SK-N-DZ (cell line): ENCODE data around the gene NRM.

ENCODE experiments used
- DNase-seq: peaks from one replicate; pipeline ENCODE4 v3.0.0-alpha.2; 2015; ENCODE audit warnings: low spot score

NRM gene

DNA sequence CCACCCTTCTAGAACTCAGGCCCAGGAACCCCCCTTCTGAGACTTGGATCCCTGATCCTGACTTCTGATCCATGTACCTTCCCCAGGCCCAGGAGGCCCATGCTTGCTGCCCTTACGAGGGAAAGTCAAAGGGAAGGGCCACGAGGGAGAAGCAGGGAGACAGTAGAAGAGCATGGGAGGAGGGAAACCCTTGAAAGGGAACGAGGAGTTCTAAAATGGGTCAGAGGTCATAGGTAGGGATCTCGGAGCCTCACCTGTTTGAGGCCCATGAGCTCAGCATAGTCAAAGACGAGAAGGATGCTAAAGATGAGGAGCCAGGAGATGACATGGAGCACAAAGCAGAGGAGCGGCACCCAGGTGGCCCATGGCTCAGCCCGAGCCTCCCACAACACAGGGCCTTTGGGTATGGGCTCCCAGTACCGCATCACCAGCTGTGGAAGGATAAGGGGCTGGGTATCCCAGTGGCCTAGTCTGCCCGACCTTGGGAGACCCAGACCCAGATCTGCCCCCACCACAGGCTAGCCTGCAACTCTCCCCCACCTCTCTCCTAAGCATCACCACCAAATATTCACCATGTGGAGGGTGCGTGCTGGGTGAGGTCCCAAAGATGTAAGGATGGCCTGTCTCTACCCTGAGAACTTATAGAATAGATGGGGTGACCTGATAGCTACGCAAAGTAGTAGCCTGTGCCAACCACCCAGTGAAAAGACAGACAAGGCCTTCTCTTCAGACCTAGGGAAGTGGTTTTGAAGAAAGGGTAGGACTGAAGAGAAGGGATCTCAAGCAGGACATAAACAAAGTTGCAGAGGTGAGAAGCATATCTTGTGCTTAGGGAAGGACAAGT, 1.5 kb downstream of the NRM start:
- DNase-seq: no peak

DNA sequence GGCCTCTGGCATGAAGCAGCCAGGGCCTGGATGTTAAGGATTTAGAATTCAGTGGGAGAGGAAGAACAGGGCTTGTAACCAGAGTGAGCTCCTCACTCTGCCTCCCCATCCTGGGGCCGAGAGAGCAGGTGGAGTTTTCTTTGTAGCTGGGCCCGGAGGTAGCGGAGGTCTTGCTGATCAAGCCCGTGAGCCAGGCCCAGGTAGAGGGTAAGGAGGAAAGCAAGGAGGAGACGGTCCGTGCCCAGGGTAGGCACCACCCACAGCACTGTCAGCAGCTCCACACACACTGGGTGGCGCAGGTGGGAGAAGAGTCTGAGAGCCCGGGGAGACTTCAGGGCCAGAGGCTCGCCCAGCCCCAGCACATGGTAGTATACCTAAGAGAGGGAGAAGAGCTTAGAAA, 2.2 kb downstream of the NRM start:
- DNase-seq: no peak

DNA sequence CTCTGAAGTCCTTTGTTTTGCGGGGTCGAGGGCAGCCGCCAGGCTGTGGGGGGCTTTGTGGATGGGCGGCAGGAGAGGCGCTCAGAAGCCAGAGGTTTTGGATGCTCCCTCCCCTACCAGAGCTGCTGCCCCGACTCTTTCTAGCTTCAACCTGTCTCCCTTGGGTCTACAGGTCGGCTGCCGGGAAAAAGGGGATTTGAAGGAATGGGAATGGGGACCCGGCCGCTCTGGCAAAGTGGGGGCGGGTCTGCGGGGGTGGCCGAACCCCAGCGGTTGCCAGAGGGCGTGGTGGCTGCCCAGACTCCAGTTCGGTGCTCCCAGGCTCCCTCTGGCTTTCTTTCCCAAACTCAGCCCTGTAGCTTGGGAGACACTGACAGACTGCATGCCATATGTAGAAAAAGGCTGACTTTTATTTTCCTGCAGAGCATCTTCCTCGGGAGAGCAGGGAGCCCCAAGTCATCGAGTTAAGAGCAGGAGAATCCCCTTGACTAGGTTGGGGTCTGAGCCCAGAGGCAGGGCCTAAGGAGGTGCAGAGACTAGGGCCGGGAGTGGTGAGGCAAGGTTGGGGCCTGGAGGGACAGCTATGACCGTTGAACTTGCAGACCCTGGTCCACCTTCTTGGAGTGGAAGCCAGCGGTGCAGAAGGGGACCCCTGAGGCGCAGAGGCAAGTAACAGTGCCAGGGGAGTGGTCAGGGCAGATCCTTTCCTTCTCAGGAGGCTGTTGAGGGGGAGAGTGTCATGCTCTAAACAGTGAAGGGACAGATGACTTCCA, 2.9 kb downstream of the NRM start:
- DNase-seq: no peak

DNA sequence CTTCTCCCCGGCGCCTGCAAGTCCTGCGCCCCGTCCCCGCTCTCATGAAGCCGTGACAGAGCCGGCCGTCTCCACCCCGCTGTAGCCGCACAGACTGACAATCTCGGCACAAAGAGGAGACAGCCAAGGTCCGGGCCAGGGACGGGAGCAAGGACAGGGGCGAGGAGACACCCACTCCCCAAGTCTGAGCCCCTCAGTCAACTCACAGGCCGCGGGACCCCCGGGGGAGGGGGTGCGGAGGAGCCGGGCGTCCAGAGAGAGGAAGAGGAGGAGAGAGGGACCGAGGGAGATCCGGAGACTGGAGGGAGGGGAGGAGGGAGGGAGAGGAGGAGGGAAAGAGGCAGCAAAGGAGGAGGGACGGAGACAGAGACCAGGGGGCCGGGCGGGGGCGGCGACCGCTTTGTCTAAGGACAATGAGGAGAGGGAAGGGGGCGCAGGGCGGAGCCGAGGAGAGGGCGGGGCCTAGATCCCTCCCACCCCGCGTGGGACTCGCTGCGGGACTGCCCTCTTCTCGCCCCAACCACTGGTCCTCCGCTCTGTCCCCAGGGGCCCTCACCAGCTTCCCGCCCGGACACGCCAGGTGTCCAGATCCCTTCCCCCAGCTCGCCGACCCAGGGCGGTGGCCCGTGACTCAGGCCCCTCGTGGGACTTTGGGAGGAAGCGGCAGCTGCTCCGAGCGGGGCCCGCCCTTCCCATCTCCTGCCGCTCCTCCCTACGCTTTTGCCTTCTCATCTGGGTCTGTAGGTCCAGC, 3.7 kb downstream of the NRM start:
- DNase-seq: peak; percentile 95

DNA sequence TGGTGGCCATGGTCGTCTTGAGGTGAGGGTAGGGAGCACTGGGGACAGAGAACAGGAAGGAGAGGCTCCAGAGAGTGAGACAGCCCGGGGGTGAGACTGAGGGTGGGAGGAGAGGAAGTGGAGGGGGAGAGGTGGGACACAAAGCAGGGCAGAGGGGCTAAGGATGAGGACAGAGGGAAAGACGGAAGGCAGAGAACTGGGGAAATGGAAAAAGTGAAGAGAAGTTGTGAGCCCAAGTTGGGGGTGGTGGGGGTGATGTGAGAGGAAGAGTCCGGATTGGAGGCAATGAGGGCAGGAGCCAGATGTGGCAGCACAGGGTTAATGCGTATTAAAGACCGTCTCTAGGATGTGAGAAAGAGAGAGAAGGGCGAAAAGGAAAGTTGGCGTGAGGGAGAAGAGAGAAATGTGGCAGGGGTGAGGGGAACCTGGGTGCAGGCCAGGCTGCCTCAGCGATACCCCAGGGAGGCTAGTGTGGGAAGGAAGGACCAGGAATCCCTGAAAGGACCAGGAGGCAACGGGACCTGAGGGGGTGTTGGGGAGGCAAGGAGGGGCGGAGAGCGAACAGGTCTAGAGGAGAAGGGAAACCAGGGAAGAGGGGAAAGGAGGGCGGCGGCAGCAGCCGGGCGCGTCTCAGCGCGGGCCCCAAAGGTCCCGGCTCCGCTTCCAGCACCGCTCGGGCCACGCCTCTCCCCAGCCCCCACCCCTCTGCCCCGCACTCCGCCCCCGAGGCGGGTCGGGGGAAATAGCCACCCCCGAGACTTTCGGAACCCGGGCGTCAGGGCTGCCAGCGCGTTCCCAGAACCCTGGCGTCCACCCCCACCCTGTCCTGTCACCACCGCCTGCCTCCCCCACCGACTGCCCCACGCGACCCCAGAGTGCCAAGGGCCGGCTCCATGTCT, 4.5 kb downstream of the NRM start, which contains the start of gene PPP1R18:
Gene PPP1R18 (minus strand): TSS at position 637 of the 899 bp plus-strand sequence. CDS start 627 bp downstream, at position 10.
- no peak for DNase-seq

DNA sequence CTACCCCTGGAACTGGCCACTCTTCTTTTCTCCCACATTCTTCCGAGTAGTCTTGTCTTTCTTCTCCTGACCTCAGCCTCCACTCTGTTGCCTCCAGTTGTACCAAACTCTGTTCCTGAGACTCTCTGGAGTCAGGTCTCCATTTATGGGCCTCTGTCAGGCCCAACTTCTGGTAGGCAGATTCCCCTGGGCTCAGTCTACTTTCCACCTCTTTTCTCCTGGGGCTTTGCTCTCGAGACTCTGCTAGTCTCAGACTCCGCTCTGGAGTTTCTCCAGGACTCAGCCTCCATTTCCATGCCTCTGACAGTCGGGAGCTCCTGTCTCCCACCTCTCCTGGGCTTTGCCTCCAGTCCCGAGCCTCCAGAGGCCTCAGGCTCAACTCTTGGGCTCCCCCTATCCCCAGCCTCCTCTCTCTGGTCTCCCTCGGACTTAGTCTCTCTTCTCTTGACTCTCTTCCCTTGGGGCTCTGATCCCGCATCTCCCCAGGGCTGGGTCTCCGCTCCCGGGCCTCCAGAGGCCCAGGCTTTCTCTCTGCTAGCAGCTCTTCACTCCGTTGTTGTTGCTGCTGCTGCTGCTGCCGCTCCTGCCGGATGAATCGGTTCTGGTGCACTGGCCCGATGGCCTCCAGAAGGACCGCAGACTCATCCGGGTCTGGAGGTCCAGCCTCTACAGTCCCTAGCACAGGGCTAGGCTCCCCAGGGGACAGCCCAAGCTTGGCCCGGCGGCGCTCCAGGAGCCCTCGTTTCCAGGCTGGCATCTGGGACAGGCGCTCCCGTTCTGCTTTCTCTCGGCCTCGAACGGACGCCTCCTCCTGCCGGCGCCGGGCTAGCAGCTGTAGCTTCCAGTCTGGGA, 5.4 kb downstream of the NRM start:
- DNase-seq: no peak

DNA sequence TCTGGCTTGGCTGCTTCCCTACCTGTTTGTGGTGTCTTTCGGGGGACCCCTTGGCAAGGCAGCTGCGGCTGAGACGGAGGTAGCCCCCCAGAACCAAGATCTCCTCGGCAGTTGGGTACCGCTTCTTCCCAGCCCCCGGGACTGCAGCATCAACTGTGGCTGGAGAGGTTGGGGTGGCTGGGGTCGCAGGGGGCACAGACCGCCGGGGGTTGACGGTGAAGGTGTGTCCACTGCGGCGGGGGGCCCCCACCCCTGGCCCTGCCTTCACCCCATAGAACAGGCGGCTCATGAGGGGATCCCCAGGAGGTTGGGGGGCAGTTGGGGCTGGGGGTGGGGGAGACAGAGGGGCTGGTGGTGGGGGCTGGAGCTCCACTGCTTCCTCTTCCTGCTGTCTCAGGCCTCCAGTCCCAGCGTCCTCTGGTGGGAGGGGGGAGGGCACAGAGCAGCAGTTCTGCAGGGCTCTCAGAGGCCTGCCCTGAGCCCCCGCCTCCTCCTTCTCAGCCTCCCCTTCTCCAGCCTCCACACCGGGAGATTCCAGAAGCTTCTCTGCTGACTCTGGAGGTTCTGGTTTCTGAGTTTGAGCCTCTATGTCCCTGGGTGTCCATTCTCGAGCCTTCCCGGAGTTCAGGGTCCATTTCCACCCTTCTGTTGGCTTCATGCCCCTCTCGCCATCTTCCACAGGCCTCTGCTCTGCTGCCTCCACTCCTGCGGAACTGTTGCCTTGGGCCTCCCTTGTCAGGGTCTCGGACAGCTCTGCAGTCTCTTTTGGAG, 6.2 kb downstream of the NRM start:
- DNase-seq: no peak

DNA sequence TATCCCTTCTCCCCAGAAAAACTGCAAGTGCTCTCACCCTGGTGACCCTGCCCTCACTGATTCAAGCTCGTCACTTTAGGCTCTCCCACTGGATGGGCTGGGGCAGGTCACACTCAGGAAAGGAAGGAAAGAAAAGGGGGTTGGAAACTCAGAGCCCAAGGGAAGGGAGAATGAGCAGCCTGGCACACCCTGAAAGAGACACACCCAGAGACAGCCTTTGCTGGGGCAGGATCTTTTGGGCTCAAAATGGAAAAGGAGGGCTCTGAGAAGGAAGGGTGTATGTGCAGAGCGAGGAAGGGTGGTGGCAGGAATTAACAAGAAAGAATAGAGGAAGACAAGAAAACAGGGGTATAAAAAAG, 6.8 kb downstream of the NRM start:
- no peak for DNase-seq

DNA sequence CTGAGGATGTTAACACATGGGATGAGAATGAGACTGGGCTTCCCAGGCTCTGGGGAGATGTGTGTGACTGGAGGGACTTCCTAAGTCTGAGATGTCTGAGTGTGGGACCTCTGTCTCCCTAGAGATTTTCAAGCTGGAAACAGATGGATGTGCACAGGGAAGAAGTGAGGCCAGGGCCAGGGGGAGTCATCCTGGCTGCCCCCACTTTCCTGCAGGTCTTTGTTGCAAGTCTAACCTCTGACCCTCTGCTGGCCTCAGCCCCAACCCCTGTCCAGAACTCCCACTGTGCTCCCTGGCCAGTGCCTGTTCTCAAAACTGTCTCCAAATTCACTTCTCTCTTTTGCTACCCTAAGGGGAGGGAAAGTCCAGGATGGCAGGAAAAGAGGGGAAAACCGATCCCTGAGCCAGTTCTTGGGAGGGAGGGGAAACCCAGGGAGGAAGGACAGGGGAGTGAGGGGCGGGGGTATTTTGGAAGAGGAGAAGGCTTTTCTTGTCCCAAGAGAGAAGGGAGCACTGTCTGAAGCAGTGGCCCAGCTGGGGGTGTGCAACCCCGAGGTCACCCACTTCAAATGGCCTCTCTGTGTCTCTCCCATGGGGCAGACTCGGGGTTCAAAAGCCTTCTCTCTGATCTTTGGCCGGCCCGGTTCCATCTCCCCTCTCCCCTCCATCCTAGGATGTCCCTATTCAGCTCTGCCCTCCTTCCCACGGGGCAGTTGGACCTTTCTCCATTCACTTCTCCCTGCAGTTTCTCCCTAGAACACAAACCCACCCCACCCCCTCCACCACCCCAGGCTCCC, 7.4 kb downstream of the NRM start:
- no peak for DNase-seq

DNA sequence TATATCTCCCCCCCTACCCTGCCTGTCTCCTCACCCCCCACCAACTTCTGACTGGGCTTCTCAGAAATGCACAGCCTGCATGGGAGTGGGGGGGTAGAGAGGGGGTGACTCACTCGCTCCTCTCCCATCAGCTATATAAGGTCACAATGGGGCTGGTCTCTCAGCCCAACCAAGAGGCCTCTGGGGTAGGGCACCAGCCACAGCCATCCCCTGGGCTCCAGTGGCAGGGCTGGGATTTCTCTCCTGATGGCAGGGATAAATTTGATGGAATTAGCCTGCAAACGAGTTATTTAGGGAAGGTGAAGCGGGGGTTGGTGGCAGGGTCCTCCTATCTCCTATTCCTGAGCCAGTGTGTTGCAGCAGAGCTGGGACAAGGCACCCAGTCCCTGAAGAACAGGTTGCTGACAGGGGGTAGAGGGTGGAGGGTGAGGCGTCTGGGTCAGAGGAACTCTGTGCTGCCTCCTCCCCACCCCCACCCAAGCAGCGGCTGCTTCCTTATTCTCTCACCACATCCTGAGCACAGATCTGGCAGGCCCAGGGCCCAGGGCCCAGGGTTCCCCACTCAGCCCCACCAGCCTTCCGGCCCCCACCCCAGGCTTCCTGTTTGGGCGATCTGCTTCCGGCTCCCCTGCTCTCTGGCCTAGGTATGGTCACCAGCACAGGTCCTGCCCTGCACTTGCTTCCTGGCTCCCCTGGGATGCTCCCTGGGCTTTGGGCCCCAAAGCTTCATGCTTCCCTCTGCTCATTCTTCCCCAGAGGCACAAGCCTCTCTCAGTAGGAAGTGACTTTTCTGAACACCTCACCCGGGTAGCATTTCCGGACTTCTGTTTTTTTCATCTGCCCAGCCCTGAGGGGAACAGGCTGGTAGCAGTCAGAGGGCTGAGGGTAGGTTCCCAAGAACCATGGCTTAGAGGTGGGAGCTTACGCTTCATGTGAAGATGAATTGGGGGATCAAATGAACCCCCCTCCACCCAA, 8.4 kb downstream of the NRM start:
- no peak for DNase-seq

DNA sequence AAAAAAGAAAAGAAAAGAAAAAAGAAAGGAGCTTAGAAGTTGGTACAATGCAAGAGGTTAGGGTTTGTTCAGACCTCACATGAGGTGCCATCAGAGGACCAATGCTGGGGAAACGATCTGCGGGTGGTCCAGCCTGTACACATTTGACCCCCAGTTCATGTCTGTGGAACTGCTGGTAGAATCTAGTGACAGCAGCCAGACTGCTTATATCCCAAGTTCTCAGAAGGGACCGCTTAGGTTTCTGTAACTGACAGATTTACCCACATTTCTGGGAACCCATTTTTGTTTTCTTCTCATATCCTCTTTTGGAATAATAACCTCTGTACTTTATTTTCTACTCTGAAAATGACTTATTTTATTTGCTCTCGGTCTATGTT, 9.0 kb downstream of the NRM start:
- no peak for DNase-seq

DNA sequence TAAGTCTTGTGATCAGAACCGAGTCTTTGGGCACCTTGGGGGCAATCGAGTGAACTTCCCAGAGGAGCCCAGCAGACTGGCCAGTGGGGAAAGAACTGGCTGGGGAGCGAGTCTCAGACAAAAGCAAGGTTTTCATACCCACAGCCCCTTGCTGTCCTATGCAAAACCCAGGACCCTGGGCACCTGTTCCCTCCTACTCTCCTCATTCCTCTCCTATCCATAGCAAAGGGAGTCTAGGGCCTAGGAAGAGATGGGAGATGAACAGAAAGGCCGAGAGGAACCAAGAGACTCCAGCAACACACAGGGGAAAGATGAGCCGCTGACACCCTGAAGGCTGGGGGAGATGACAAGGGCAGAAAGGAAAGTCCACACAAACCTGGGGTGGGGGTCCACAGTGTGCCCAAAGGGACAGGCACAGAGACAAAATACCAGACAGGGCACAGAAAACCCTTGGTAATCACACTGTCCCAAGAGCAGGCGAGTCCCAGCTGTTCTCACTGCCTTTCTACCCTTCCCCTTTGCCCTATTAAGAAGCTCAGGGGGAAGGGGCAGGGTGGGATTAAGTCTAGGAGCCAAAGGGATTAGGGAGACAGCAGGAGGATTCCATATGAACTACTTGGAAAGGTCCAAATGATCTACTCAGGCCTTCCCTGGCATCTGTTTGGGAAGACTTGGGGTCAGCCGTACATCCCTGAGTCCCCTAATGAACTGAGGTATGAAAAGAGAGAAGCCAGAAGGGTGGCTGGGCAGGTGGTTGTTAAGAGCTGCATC, 10.8 kb downstream of the NRM start:
- no peak for DNase-seq

DNA sequence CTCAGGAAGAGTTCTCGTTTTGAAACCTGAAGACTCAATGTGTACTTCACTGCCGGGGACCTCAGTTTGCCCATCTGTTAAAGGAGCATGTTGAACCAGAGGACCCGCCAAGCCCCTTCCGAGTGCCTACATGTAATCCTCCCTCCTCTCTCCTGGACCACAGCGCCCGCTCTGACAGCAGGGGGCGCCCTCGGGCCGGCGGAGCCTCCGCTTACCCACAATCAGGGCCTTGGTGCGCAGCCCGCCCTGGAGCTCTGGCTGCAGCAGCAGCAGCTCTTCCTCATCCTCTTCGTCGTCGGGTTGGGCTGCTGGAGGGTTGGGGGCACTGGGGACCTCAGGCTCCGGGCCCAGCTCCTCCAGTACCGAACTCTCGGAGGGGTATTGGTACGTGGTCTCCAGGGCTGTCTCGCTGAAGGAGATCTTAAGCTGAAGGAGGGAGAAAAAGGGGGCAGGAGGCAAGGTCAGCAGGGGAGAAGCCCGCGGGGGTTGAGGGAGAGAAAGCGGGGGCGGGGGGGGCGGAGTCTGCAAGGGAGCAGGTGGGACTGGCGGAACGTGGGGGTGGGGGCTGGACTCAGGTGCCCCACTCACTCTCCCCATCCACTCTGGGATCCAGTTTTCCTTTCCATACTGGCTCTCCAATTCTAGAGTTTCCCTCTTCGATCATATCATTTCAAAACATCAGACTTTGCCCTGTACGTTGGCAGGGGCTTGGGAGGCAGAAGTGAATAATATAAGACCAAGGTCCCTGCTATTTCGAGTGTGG, 11.6 kb downstream of the NRM start:
- DNase-seq: peak; percentile 79

DNA sequence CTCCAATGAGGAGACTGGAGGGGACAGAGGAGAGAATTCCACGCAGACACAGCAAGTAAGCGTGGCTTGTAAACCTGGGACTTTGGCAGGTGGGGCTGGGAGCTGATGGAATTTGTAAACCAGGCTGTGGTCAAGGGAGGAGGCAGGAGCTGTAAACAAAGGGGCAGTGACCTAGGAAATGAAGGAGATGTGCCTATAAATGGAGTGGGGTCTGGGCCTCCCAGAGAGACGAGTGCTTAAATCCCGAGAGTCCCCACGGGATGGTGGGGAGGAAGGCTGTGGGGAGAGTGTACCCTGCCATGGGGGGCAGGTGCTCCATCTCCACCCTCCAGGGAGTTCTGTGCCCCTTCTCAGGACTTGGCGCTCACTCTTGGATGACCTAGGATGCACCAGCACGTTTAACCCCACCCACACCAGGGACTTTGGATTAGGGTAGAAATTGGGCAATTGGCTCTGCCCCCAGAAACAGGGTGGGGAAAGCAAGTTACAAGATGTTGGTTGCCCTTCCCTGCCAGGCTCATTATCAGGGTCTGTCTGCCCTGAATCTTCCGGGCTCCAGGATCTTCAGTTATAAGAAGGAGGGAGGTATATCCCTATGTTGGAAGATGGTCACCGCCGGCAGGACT, 14.0 kb downstream of the NRM start:
- no peak for DNase-seq
